ENCODE data around the gene TRIM13.
"Not testable (repeated sequence)": the region's sequence is repeated elsewhere in the genome, so short reads cannot be mapped to it uniquely, and the experiment has no call there.

TRIM13 gene

DNA sequence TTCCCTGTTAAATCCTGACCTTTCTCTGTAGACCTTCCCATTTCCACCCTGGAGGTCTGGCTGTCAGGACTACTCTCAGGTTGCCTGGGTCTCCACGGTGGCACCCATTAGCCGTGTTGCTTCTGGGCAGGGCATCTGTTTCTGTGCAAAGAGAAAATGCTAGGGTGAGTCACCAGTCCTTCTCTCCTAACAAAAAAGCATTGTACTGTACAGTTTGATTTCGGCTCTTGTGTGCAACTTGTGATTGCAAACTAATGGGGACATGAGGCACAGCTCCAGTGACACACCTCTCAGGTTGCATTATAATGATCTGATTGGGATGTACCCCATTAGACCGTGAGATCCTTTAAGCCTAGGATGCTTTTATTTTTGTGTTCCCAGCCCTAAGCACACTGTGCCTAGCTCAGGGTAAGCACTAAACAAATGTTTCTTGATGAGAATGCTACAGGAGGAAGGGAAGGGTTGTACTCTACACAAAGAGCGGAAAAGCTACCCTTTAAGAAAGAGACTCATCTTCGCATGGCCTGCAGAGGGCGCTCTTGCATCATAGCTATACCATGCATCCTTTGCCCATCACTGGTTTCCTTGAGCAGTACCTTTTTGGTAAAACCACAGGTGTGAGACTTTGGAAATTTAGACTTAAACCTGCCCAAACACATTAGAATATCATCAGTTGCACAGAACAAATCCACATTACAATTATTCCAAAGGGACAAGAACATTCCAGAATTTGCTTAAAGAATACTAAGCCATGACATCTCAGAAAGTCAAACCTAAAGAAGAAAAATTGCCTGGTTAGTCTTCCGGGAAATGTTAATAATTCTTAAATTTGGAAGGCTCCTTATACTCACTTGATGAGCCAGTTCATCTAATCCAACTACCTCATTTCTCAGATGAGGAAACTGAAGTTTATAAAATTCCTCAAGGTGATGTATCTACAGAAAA, 20.3 kb upstream of the TRIM13 start:
- Histone ChIP-seq H3K27me3 (replicated peaks; ENCODE audit: control insufficient read depth, insufficient read depth, low read length) (no peaks in the 10 kb centered on the region), H3K9me3 (ENCODE audit: control insufficient read depth, low read length) (no peaks in the 10 kb centered on the region), H3K4me3 (ENCODE audit: low read length) (no peak overlapping the region), H3K9ac (ENCODE audit: low read length) (no peak overlapping the region), H3K36me3 (ENCODE audit: control insufficient read depth, insufficient read depth, low read length, severe bottlenecking) (peaks cover 7% of the 10 kb centered on the region), H3K4me1 (ENCODE audit: control insufficient read depth, insufficient read depth, low read length) (peaks cover 12% of the 10 kb centered on the region)
- DNase-seq (ENCODE audit: low read depth): peak; percentile 87

DNA sequence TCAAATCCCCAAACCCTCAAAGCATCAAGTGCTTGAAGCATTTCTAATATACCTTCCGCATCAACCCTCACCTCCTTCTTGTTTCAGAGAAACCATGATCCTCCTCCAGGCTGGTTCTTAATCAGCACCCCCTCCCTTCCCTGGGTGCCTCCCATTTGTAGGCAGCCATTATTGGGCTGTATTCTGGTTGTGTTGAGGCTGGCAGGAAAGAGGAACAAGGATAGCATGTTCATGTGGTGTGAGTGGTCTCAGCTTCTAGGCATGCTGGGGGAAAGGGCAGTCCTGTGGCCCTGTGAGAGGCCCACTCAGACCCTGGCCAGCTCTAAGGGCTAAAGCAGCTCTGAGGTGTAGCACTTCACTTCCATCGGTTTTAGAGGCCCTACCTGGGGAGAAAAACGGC, 18.9 kb upstream of the TRIM13 start:
- DNase-seq (ENCODE audit: low read depth): no peak
- no peak overlapping the region for H3K4me3 ChIP-seq (ENCODE audit: low read length)

GRCh38 chr13:49980266-49980665, 16.6 kb upstream of the TRIM13 start:
- no peak for DNase-seq (ENCODE audit: low read depth)
- Histone ChIP-seq H3K4me1 (ENCODE audit: control insufficient read depth, insufficient read depth, low read length) (peaks cover 12% of the 10 kb centered on the region), H3K36me3 (ENCODE audit: control insufficient read depth, insufficient read depth, low read length, severe bottlenecking) (peaks cover 9% of the 10 kb centered on the region), H3K9me3 (ENCODE audit: control insufficient read depth, low read length) (no peaks in the 10 kb centered on the region), H3K4me3 (ENCODE audit: low read length) (no peak overlapping the region), H3K9ac (ENCODE audit: low read length) (no peak overlapping the region), H3K27me3 (replicated peaks; ENCODE audit: control insufficient read depth, insufficient read depth, low read length) (no peaks in the 10 kb centered on the region)

More for the DNA sequence above, 18.9 kb upstream of the TRIM13 start:
- Histone ChIP-seq H3K9ac (ENCODE audit: low read length) (no peak overlapping the region), H3K4me1 (ENCODE audit: control insufficient read depth, insufficient read depth, low read length) (peaks cover 12% of the 10 kb centered on the region), H3K36me3 (ENCODE audit: control insufficient read depth, insufficient read depth, low read length, severe bottlenecking) (peaks cover 7% of the 10 kb centered on the region), H3K27me3 (replicated peaks; ENCODE audit: control insufficient read depth, insufficient read depth, low read length) (no peaks in the 10 kb centered on the region), H3K9me3 (ENCODE audit: control insufficient read depth, low read length) (no peaks in the 10 kb centered on the region)

DNA sequence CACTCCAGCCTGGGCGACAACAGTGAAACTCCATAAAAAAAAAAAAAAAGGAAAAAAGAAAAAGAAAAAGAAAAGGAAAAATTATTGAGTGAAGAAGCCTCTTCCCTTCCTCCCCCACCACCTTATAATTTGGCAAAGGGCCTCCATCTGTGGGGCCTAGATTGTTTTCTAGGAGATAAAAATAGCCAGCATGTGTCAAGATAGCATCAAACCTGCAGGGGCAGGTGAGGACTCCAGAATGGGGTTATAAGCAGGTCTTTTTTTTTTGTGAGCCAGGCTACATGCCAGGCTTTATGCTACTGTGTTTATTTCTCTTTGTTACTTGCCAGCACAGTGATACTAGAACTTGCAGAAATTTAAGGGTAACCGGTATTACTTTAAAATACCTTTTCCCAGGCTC, 11.7 kb upstream of the TRIM13 start:
- H3K4me1 ChIP-seq (ENCODE audit: control insufficient read depth, insufficient read depth, low read length): peaks cover 5% of the 10 kb centered on the region
- H3K27me3 ChIP-seq (replicated peaks; ENCODE audit: control insufficient read depth, insufficient read depth, low read length): no peaks in the 10 kb centered on the region
- H3K4me3 ChIP-seq (ENCODE audit: low read length): no peak overlapping the region
- no peak for DNase-seq (ENCODE audit: low read depth)
- H3K9ac ChIP-seq (ENCODE audit: low read length): no peak overlapping the region
- H3K36me3 ChIP-seq (ENCODE audit: control insufficient read depth, insufficient read depth, low read length, severe bottlenecking): peaks cover 19% of the 10 kb centered on the region
- no peaks in the 10 kb centered on the region for H3K9me3 ChIP-seq (ENCODE audit: control insufficient read depth, low read length)

DNA sequence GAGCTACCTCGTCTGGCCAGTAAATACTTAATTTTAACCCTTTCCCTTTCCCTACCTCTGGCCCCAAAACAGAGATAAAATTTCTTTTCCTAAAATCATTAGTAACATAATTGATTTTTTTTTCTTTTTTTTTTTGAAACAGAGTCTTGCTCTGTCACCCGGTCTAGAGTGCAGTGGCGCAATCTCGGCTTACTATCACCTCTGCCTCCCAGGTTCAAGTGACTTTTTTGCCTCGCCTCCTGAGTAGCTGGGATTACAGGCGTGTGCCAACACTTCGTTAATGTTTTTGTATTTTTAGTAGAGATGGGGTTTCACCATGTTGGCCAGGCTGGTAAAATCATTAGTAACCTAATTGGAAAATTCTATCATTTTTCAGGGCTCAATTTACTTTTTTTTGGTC, 10.4 kb upstream of the TRIM13 start:
- H3K4me1 ChIP-seq (ENCODE audit: control insufficient read depth, insufficient read depth, low read length): no peaks in the 10 kb centered on the region
- no peak overlapping the region for H3K4me3 ChIP-seq (ENCODE audit: low read length)
- no peak overlapping the region for H3K9ac ChIP-seq (ENCODE audit: low read length)
- no peaks in the 10 kb centered on the region for H3K27me3 ChIP-seq (replicated peaks; ENCODE audit: control insufficient read depth, insufficient read depth, low read length)
- H3K36me3 ChIP-seq (ENCODE audit: control insufficient read depth, insufficient read depth, low read length, severe bottlenecking): peaks cover 19% of the 10 kb centered on the region
- H3K9me3 ChIP-seq (ENCODE audit: control insufficient read depth, low read length): no peaks in the 10 kb centered on the region
- DNase-seq (ENCODE audit: low read depth): no peak

DNA sequence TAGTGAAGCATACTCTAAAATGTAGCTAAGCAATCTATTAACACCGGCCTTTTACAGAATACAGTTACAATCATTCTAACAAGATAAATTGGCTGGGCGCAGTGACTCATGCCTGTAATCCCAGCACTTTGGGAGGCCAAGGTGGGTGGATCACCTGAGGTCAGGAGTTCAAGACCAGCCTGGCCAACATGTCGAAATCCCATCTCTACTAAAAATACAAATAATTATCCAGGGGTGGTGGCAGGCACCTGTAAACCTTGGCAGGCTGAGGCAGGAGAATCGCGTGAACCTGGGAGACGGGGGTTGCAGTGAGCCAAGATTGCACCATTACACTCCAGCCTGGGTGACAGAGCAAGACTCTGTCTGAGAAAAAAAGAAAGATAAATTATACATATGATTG, 6.2 kb upstream of the TRIM13 start:
- not testable (repeated sequence) for H3K4me3 ChIP-seq (ENCODE audit: low read length); H3K4me1 ChIP-seq (ENCODE audit: control insufficient read depth, insufficient read depth, low read length); H3K9me3 ChIP-seq (ENCODE audit: control insufficient read depth, low read length); H3K36me3 ChIP-seq (ENCODE audit: control insufficient read depth, insufficient read depth, low read length, severe bottlenecking); H3K9ac ChIP-seq (ENCODE audit: low read length); H3K27me3 ChIP-seq (replicated peaks; ENCODE audit: control insufficient read depth, insufficient read depth, low read length); DNase-seq (ENCODE audit: low read depth)

GRCh38 chr13:49993111-49993510, 3.7 kb upstream of the TRIM13 start:
- Histone ChIP-seq H3K36me3 (ENCODE audit: control insufficient read depth, insufficient read depth, low read length, severe bottlenecking) (peaks cover 6% of the 10 kb centered on the region), H3K4me3 (ENCODE audit: low read length) (no peak overlapping the region), H3K9ac (ENCODE audit: low read length) (no peak overlapping the region), H3K27me3 (replicated peaks; ENCODE audit: control insufficient read depth, insufficient read depth, low read length) (no peaks in the 10 kb centered on the region), H3K9me3 (ENCODE audit: control insufficient read depth, low read length) (no peaks in the 10 kb centered on the region), H3K4me1 (ENCODE audit: control insufficient read depth, insufficient read depth, low read length) (peaks cover 11% of the 10 kb centered on the region)
- DNase-seq (ENCODE audit: low read depth): no peak

- Histone ChIP-seq H3K9me3 (ENCODE audit: control insufficient read depth, low read length) (no peaks in the 10 kb centered on the region), H3K4me1 (ENCODE audit: control insufficient read depth, insufficient read depth, low read length) (peaks cover 16% of the 10 kb centered on the region), H3K9ac (ENCODE audit: low read length) (no peak overlapping the region), H3K27me3 (replicated peaks; ENCODE audit: control insufficient read depth, insufficient read depth, low read length) (no peaks in the 10 kb centered on the region), H3K36me3 (ENCODE audit: control insufficient read depth, insufficient read depth, low read length, severe bottlenecking) (peaks cover 6% of the 10 kb centered on the region), H3K4me3 (ENCODE audit: low read length) (no peak overlapping the region)
- no peak for DNase-seq (ENCODE audit: low read depth)
Measured at GRCh38 chr13:49993666-49994065, 3.2 kb upstream of the TRIM13 start.

DNA sequence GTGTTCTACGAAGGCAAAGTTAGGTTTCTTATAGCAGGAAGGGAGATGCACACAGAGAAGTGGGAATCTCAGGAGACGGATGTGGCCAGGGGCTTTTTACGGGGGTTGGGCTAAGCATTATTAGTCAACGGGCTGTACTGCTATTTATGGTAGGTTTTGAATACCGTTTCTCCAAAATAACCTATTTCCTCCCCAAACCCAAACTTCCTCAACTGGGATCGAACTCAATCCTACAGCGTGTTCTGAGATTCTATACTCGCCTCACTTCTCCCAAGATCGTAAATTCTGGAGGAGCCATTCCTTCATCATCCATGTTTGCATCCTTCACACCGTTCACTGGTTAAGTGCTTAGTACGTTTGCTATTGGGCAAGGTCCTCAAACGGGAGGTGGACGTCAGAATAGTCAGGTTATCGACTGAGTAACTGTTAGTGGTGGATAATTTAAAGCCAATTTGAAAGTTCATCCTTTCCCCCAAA, 1.2 kb upstream of the TRIM13 start:
- Histone ChIP-seq H3K9ac (ENCODE audit: low read length) (peak overlapping the region; percentile 93), H3K36me3 (ENCODE audit: control insufficient read depth, insufficient read depth, low read length, severe bottlenecking) (peaks cover 26% of the 10 kb centered on the region)

DNA sequence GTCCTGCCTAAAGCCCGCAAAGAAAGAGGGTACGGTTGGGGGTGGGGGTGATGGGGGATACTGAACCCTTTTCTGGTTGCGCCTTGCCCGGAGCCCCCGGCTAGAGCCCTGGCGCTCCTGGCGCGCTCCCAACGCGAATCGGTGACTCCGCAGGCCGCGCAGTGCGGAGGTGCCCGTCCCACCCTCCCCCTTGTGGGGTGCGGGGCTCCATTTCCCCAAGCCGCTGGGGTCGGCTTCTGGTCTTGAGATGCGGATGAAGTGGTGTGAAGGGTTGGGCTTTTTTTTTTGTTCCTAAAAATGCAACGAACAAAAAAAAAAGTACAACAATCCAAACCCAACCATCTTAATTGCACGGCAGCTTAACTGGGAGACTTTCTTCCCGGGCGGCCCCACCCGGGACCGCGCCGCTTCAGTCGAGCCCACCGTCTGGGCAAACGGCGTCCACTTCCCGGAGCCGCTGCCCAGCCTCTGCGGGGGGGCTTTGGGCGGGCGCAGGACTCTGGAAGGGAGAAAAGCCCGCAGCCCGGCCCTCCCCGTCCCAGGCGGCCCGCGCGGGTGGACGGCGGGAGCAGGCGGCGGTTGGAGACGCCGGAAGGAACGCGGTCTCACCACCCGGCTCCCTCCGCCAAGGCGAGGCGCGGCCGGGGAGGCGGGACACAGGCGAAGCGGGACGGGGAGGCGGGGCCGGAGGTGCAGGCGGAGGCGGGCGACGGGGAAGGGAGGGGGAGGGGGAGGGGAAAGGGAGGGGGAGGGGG, 504 bp upstream of the TRIM13 start:
- peak overlapping the region; percentile 93 for H3K9ac ChIP-seq (ENCODE audit: low read length)
- H3K27me3 ChIP-seq (replicated peaks; ENCODE audit: control insufficient read depth, insufficient read depth, low read length): no peaks in the 10 kb centered on the region
- peak; percentile 98 for DNase-seq (ENCODE audit: low read depth)
- H3K4me1 ChIP-seq (ENCODE audit: control insufficient read depth, insufficient read depth, low read length): peaks cover 31% of the 10 kb centered on the region
- H3K9me3 ChIP-seq (ENCODE audit: control insufficient read depth, low read length): no peaks in the 10 kb centered on the region
- H3K36me3 ChIP-seq (ENCODE audit: control insufficient read depth, insufficient read depth, low read length, severe bottlenecking): peaks cover 29% of the 10 kb centered on the region
- peak overlapping the region; percentile 87 for H3K4me3 ChIP-seq (ENCODE audit: low read length)

More for the DNA sequence above, 1.2 kb upstream of the TRIM13 start:
- DNase-seq (ENCODE audit: low read depth): peak; percentile 39
- H3K4me1 ChIP-seq (ENCODE audit: control insufficient read depth, insufficient read depth, low read length): peaks cover 28% of the 10 kb centered on the region
- H3K9me3 ChIP-seq (ENCODE audit: control insufficient read depth, low read length): no peaks in the 10 kb centered on the region
- no peaks in the 10 kb centered on the region for H3K27me3 ChIP-seq (replicated peaks; ENCODE audit: control insufficient read depth, insufficient read depth, low read length)
- peak overlapping the region; percentile 87 for H3K4me3 ChIP-seq (ENCODE audit: low read length)

DNA sequence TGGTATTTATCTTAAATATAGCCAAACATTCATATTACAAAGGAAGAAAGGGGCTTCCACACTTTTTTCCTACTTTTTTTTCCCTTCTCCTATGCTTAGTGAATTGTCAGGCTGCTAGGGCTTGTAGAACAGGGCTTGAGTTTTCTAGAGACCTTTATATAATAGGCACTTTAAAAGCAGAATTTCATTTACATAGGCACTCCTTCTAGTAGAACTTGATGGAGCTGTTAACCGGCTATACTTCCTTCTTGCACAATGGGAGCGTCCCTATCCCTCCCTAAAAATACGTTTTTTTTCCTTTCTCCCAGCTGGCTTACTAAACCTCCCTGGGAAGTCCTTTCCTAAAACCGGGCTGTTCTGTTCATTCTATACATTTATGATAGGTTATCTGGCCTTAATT, 1.1 kb downstream of the TRIM13 start:
- Histone ChIP-seq H3K27me3 (replicated peaks; ENCODE audit: control insufficient read depth, insufficient read depth, low read length) (no peaks in the 10 kb centered on the region), H3K9ac (ENCODE audit: low read length) (peak overlapping the region; percentile 98), H3K4me3 (ENCODE audit: low read length) (peak overlapping the region; percentile 89), H3K36me3 (ENCODE audit: control insufficient read depth, insufficient read depth, low read length, severe bottlenecking) (peaks cover 36% of the 10 kb centered on the region), H3K9me3 (ENCODE audit: control insufficient read depth, low read length) (no peaks in the 10 kb centered on the region), H3K4me1 (ENCODE audit: control insufficient read depth, insufficient read depth, low read length) (peaks cover 39% of the 10 kb centered on the region)
- DNase-seq (ENCODE audit: low read depth): peak; percentile 30
